Hippocampal formation (tissue), 2 donors: Measurements from ENCODE around the gene PDK4.
A peak's percentile ranks its signal among the peaks of the same experiment; 100 is the strongest.

Experiments
- DNase-seq, 2 donors: peaks; one replicate each; lab custom pipeline; 2025; lab: John Stamatoyannopoulos, UW

The PDK4 gene

GRCh38 chr7:95596198-95597063 lies at the start of gene PDK4:
Gene PDK4, minus strand, starts transcription at chr7:95596516. Its CDS starts 223 bp downstream, at chr7:95596293.
- DNase-seq = peak; percentile 93 to 96

- DNase-seq = peak in 1 of 2 donors; percentile 4
Observed at GRCh38 chr7:95642173-95642572, 45.9 kb upstream of the PDK4 start.

- DNase-seq = no peak
Observed at GRCh38 chr7:95636140-95636940, 40.0 kb upstream of the PDK4 start.

- DNase-seq = no peak
Observed at GRCh38 chr7:95632609-95633008, 36.3 kb upstream of the PDK4 start.

GRCh38 chr7:95631527-95631926 lies 35.2 kb upstream of the PDK4 start:
- DNase-seq = no peak

GRCh38 chr7:95630702-95631458 lies 34.6 kb upstream of the PDK4 start:
- no peak for DNase-seq

GRCh38 chr7:95628831-95629439 lies 32.6 kb upstream of the PDK4 start:
- no peak for DNase-seq

GRCh38 chr7:95623788-95624187 lies 27.5 kb upstream of the PDK4 start:
- no peak for DNase-seq

GRCh38 chr7:95622859-95623258 lies 26.5 kb upstream of the PDK4 start:
- no peak for DNase-seq

GRCh38 chr7:95622001-95622549 lies 25.8 kb upstream of the PDK4 start:
- DNase-seq = no peak

GRCh38 chr7:95621404-95621803 lies 25.1 kb upstream of the PDK4 start:
- DNase-seq = peak in 1 of 2 donors; percentile 26

GRCh38 chr7:95620631-95621030 lies 24.3 kb upstream of the PDK4 start:
- no peak for DNase-seq

- DNase-seq = no peak
Observed at GRCh38 chr7:95619921-95620320, 23.6 kb upstream of the PDK4 start.

- DNase-seq = no peak
Observed at GRCh38 chr7:95619517-95619916, 23.2 kb upstream of the PDK4 start.

- no peak for DNase-seq
Observed at GRCh38 chr7:95614442-95614940, 18.2 kb upstream of the PDK4 start.

- no peak for DNase-seq
Observed at GRCh38 chr7:95611224-95611623, 14.9 kb upstream of the PDK4 start.

GRCh38 chr7:95609277-95609971 lies 13.1 kb upstream of the PDK4 start:
- DNase-seq = peak in 1 of 2 donors; percentile 51

GRCh38 chr7:95608359-95609173 lies 12.2 kb upstream of the PDK4 start:
- peak; percentile 73 to 87 for DNase-seq

GRCh38 chr7:95607561-95607960 lies 11.2 kb upstream of the PDK4 start:
- DNase-seq = no peak

- no peak for DNase-seq
Observed at GRCh38 chr7:95605275-95605674, 9.0 kb upstream of the PDK4 start.
